Liver (tissue), 2 donors: ENCODE data around the gene CIAO3.

Experiments used
- ATF3 ChIP-seq: IDR thresholded peaks from 2 replicates; pipeline ENCODE4 v1.6.1; 2016; ENCODE audit warnings: antibody characterized with exemption
- EGR1 ChIP-seq, 2 donors: IDR thresholded peaks; 2 replicates each; pipeline ENCODE4 v1.6.1; 2016 to 2018; ENCODE audit warnings: antibody characterized with exemption in 2 of 2, low read depth in 2 of 2
- TAF1 ChIP-seq: conservative IDR thresholded peaks from 2 replicates; pipeline ENCODE4 v1.6.1; 2016; ENCODE audit warnings: antibody characterized with exemption, mild to moderate bottlenecking
- YY1 ChIP-seq: IDR thresholded peaks from 2 replicates; pipeline ENCODE4 v1.6.1; 2016; ENCODE audit warnings: antibody characterized with exemption, mild to moderate bottlenecking
- donor health status: healthy.

- TF ChIP-seq YY1, result no peak
- no peak for TF ChIP-seq ATF3
- no peak for TF ChIP-seq TAF1
- no peak for TF ChIP-seq EGR1 (IDR thresholded peaks at IDR 0.05; ENCODE audit: low read depth in 2 of 2)
Measured at GRCh38 chr16:722835-723633, 17.8 kb downstream of the CIAO3 start.
